Measurements from ENCODE around the gene ALK.

DNA sequence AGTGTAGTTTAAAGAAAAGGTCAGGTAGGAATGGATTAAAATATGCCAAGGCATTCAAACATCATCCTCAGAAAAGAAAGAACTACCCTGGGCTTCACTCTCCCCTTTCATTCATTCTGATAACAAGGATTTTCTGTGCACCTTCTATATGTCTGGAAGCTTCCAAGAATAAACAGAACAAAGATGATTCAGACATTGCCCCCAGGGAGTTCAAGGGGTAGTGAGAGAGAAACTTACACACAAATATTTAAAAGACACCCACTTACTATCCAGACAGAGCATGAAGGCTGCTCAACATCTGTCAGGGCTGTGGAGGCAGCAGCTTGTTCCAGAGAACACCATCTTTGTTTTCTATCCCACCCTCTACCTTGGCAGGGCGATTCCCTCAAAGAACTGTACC is 140.5 kb downstream of the ALK start:
- TF ChIP-seq, protein P1, sequence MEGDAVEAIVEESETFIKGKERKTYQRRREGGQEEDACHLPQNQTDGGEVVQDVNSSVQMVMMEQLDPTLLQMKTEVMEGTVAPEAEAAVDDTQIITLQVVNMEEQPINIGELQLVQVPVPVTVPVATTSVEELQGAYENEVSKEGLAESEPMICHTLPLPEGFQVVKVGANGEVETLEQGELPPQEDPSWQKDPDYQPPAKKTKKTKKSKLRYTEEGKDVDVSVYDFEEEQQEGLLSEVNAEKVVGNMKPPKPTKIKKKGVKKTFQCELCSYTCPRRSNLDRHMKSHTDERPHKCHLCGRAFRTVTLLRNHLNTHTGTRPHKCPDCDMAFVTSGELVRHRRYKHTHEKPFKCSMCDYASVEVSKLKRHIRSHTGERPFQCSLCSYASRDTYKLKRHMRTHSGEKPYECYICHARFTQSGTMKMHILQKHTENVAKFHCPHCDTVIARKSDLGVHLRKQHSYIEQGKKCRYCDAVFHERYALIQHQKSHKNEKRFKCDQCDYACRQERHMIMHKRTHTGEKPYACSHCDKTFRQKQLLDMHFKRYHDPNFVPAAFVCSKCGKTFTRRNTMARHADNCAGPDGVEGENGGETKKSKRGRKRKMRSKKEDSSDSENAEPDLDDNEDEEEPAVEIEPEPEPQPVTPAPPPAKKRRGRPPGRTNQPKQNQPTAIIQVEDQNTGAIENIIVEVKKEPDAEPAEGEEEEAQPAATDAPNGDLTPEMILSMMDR (IDR thresholded peaks at IDR 0.05) = no peak
- no peak for TF ChIP-seq EZH2 (IDR thresholded peaks at IDR 0.05; ENCODE audit: borderline replicate concordance, insufficient read depth, low read depth, low read length, poor library complexity, severe bottlenecking)
